Measurements from ENCODE around the gene PPP1R12B.
"Not testable (repeated sequence)": the region's sequence is repeated elsewhere in the genome, so short reads cannot be mapped to it uniquely, and the experiment has no call there.

- not testable (repeated sequence) for TF ChIP-seq GLI4, CTCF, ZNF521, REST (tag by site-specific recombination; IDR thresholded peaks at IDR 0.05)
Measured at GRCh38 chr1:202557662-202558061, 209.2 kb downstream of the PPP1R12B start.
